GM12878 (cell line): Measurements from ENCODE around the gene CLEC2L. TPM values are rescaled to one million over a fixed set of nuclear protein-coding genes. Genes with fewer than 3 reads are reported as not detected.

Experiments
- ATAC-seq: fragments of 200-7000 bp; cut with Tn5 transposase; 3 replicates; pipeline ENCODE4 v1.9.1; 2020; ENCODE audit warnings: mild to moderate bottlenecking, moderate library complexity
- BruUV-seq: library from RNA; stranded (reverse); fragments of 400-500 nt; replicated peaks from 2 replicates; lab custom pipeline; 2021; lab: Mats Ljungman, UMichigan
- CTCF ChIA-PET: fragments of 300-600 bp; sonication (Branson Sonifier 250); formaldehyde crosslinking; extraction: SDS; loops from one replicate; lab custom pipeline; 2021; ENCODE audit warnings: inconsistent platforms; lab: Yijun Ruan, JAX
- POLR2A ChIA-PET: fragments of 350-600 bp; formaldehyde crosslinking; extraction: SDS; loops from one replicate; lab custom pipeline; 2021; ENCODE audit warnings: inconsistent platforms; lab: Charles Lee
- RAD21 ChIA-PET: fragments of 300-600 bp; sonication (Branson Sonifier 250); formaldehyde crosslinking; loops from one replicate; lab custom pipeline; 2023; ENCODE audit warnings: antibody characterized with exemption; ENCODE audit not compliant: unreplicated experiment; lab: Charles Lee
- SMC1A ChIA-PET: fragments of 300-600 bp; sonication (Branson Sonifier 250); formaldehyde crosslinking; loops from one replicate; lab custom pipeline; 2023; ENCODE audit not compliant: unreplicated experiment, uncharacterized antibody; lab: Charles Lee
- DNase-seq: peaks from one replicate; pipeline ENCODE4 v3.0.0-alpha.2; 2011; ENCODE audit warnings: low read depth, low spot score
- FAIRE-seq: peaks from 3 replicates; lab custom pipeline; 2011; peaks lifted over from hg19 to GRCh38; lab: Jason Lieb, UNC
- H2AFZ ChIP-seq: 2 replicates; pipeline ENCODE4 v1.6.0; 2011; ENCODE audit warnings: low read depth, low read length, control low read depth; ENCODE audit not compliant: control insufficient read depth
- H3K27ac ChIP-seq: 2 replicates; pipeline ENCODE4 v1.5.1; 2011; ENCODE audit warnings: control low read depth; ENCODE audit not compliant: control insufficient read depth, insufficient read depth
- H3K27me3 ChIP-seq, 2 experiments: replicated peaks in 1 of 2; 2 replicates each; pipeline versions ENCODE4 v1.6.0 to v1.6.1; 2011; ENCODE audit warnings: low read length in 1 of 2; ENCODE audit not compliant: control insufficient read depth in 2 of 2, insufficient read depth in 2 of 2
- H3K36me3 ChIP-seq, 2 experiments: 2 replicates each; pipeline ENCODE4 v1.5.1; 2011; ENCODE audit warnings: low read length in 1 of 2; ENCODE audit not compliant: control insufficient read depth in 2 of 2, insufficient read depth in 2 of 2
- H3K4me1 ChIP-seq: 2 replicates; pipeline ENCODE4 v1.6.1; 2011; ENCODE audit warnings: mild to moderate bottlenecking, low read length, moderate library complexity, mixed read lengths; ENCODE audit not compliant: control insufficient read depth, insufficient read depth
- H3K4me2 ChIP-seq: 2 replicates; pipeline ENCODE4 v1.6.0; 2011; ENCODE audit warnings: control low read depth; ENCODE audit not compliant: control insufficient read depth, insufficient read depth
- H3K4me3 ChIP-seq: fragments of 200-600 bp; sonication (generic); 2 replicates; pipeline ENCODE4 v1.5.1; 2016
- H3K79me2 ChIP-seq: 2 replicates; pipeline ENCODE4 v1.6.0; 2011; ENCODE audit warnings: low read length; ENCODE audit not compliant: control insufficient read depth, insufficient read depth
- H3K9ac ChIP-seq: 2 replicates; pipeline ENCODE4 v1.8.0; 2011; ENCODE audit warnings: low read length, control low read depth, mixed read lengths; ENCODE audit not compliant: control insufficient read depth, insufficient read depth
- H3K9me3 ChIP-seq: replicated peaks from 3 replicates; pipeline ENCODE4 v1.5.1; 2011; ENCODE audit warnings: mild to moderate bottlenecking, low read length; ENCODE audit not compliant: control insufficient read depth, insufficient read depth
- H4K20me1 ChIP-seq: 2 replicates; pipeline ENCODE4 v1.6.0; 2011; ENCODE audit not compliant: control insufficient read depth, insufficient read depth
- BHLHE40 ChIP-seq, 2 experiments: fragments of 450-650 bp in 1 of 2; IDR thresholded peaks; 2 replicates each; pipeline ENCODE4 v1.6.1; 2011 to 2017; ENCODE audit warnings: low read depth in 2 of 2, borderline replicate concordance in 1 of 2, improper control_type of control experiment in 1 of 2, low read length in 1 of 2, mild to moderate bottlenecking in 1 of 2
- CHD2 ChIP-seq: IDR thresholded peaks from 2 replicates; pipeline ENCODE4 v1.6.1; 2011; ENCODE audit warnings: low read depth, low read length, improper control_type of control experiment, borderline replicate concordance
- DPF2 ChIP-seq: fragments of 450-650 bp; IDR thresholded peaks from 2 replicates; pipeline ENCODE4 v1.6.1; 2017; ENCODE audit warnings: mild to moderate bottlenecking
- HDAC6 ChIP-seq: fragments of 200-600 bp; sonication (generic); IDR thresholded peaks from one replicate; pipeline ENCODE4 v1.8.0; 2017; ENCODE audit warnings: antibody characterized with exemption; ENCODE audit not compliant: unreplicated experiment
- IKZF1 ChIP-seq: fragments of 450-650 bp; conservative IDR thresholded peaks from 2 replicates; pipeline ENCODE4 v1.6.1; 2017; ENCODE audit warnings: antibody characterized with exemption, mild to moderate bottlenecking
- IRF4 ChIP-seq: IDR thresholded peaks from 2 replicates; pipeline ENCODE4 v1.6.1; 2011; ENCODE audit warnings: low read depth, low read length
- LARP7 ChIP-seq: fragments of 450-650 bp; IDR thresholded peaks from 2 replicates; pipeline ENCODE4 v1.6.1; 2017; ENCODE audit warnings: mild to moderate bottlenecking
- MAX ChIP-seq: IDR thresholded peaks from 2 replicates; pipeline ENCODE4 v1.6.1; 2012; ENCODE audit warnings: low read depth, low read length, improper control_type of control experiment
- MTA2 ChIP-seq: fragments of 450-650 bp; IDR thresholded peaks from 2 replicates; pipeline ENCODE4 v1.6.1; 2016; ENCODE audit warnings: low read depth, mild to moderate bottlenecking, moderate library complexity
- NR2C2 ChIP-seq: IDR thresholded peaks from 2 replicates; pipeline ENCODE4 v1.6.1; 2011; ENCODE audit warnings: borderline replicate concordance, low read depth; ENCODE audit not compliant: control insufficient read depth, insufficient read length
- PML ChIP-seq: IDR thresholded peaks from 2 replicates; pipeline ENCODE4 v1.6.1; 2012; ENCODE audit warnings: low read length, inconsistent platforms
- POLR2A ChIP-seq: IDR thresholded peaks from 2 replicates; pipeline ENCODE4 v1.6.1; 2011; ENCODE audit warnings: low read depth, mild to moderate bottlenecking, low read length
- POLR2AphosphoS2 ChIP-seq: IDR thresholded peaks from 2 replicates; pipeline ENCODE4 v1.6.1; 2011; ENCODE audit warnings: low read depth, mild to moderate bottlenecking, low read length, improper control_type of control experiment, moderate library complexity
- POLR2AphosphoS5 ChIP-seq: IDR thresholded peaks from 2 replicates; pipeline ENCODE4 v1.6.1; 2011; ENCODE audit warnings: mild to moderate bottlenecking, low read length, inconsistent platforms
- PRDM15 ChIP-seq: fragments of 450-650 bp; formaldehyde crosslinking; IDR thresholded peaks from 2 replicates; pipeline ENCODE4 v1.4.0; 2020; ENCODE audit warnings: mild to moderate bottlenecking, moderate library complexity
- RAD21 ChIP-seq: IDR thresholded peaks from 2 replicates; pipeline ENCODE4 v1.6.1; 2011; ENCODE audit warnings: mild to moderate bottlenecking, low read depth, low read length, moderate library complexity; ENCODE audit not compliant: insufficient read depth
- SIX5 ChIP-seq: IDR thresholded peaks from 2 replicates; pipeline ENCODE4 v1.6.1; 2011; ENCODE audit warnings: mild to moderate bottlenecking, low read depth, low read length, moderate library complexity; ENCODE audit not compliant: severe bottlenecking
- SMAD5 ChIP-seq: IDR thresholded peaks from 2 replicates; pipeline ENCODE4 v1.6.1; 2016; ENCODE audit warnings: antibody characterized with exemption, low read depth
- SMARCA5 ChIP-seq: fragments of 450-650 bp; IDR thresholded peaks from 2 replicates; pipeline ENCODE4 v1.6.1; 2017; ENCODE audit warnings: mild to moderate bottlenecking
- SMC3 ChIP-seq: IDR thresholded peaks from 2 replicates; pipeline ENCODE4 v1.6.1; 2011; ENCODE audit warnings: low read length, improper control_type of control experiment, borderline replicate concordance
- SP1 ChIP-seq: IDR thresholded peaks from one replicate; pipeline ENCODE4 v1.6.1; 2011; ENCODE audit warnings: low read depth, low read length
- SUZ12 ChIP-seq: fragments of 200-600 bp; sonication (generic); IDR thresholded peaks from one replicate; pipeline ENCODE4 v1.6.1; 2018; ENCODE audit warnings: antibody characterized with exemption, mild to moderate bottlenecking; ENCODE audit not compliant: unreplicated experiment
- WRNIP1 ChIP-seq: IDR thresholded peaks from 2 replicates; pipeline ENCODE4 v1.6.1; 2011; ENCODE audit warnings: low read depth, low read length, improper control_type of control experiment, borderline replicate concordance
- ZNF274 ChIP-seq: IDR thresholded peaks from one replicate; pipeline ENCODE4 v1.8.0; 2011; ENCODE audit not compliant: insufficient read length, insufficient read depth
- WGBS: methylation state at CpG from one replicate; pipeline ENCODE4 v1.1.6; 2016; ENCODE audit warnings: low lambda C conversion rate; ENCODE audit not compliant: insufficient replicate concordance, insufficient coverage; ENCODE audit errors: missing lambda C conversion rate; 5-methylcytosine and 5-hydroxymethylcytosine counted together
- in situ Hi-C: fragments of 300-500 bp; cut with MboI; formaldehyde crosslinking; loops from 9 replicates; pipeline ENCODE4 v1.14.3; 2018; ENCODE audit warnings: mixed read lengths
- intact Hi-C: fragments of 100-400 bp; cut with micrococcal nuclease; formaldehyde crosslinking; loops from one replicate; pipeline ENCODE4 v1.14.2; 2022; ENCODE audit not compliant: unreplicated experiment
- polyA plus RNA-seq, 11 experiments: library from polyadenylated mRNA; depleted of rRNA in 4 of 11; unstranded in 6 of 11; stranded (reverse) in 5 of 11; fragments of >200 nt; fragmentation: Nextera tagmentation in 4 of 11; fragmentation: Illumina TruSeq in 1 of 11; extraction: Ambion mirVana in 4 of 11; extraction: Trizol in 1 of 11; gene quantifications; 1 replicate in 1 of 11; 2 replicates in 10 of 11; pipeline versions ENCODE4 v1.2.1 to v1.2.3, GENCODE V29; 2011 to 2016; ENCODE audit warnings: inconsistent platforms in 2 of 11, missing spikeins in 2 of 11, low read depth in 1 of 11
- total RNA-seq, 4 experiments: library from RNA; depleted of rRNA in 3 of 4; stranded (reverse); fragments of >200 nt in 3 of 4; fragmentation: Illumina TruSeq in 1 of 4; extraction: Trizol in 1 of 4; gene quantifications; 2 replicates each; pipeline versions ENCODE4 v1.2.1 to v1.2.3, GENCODE V29; 2013 to 2021

CLEC2L gene
- total and polyA plus RNA-seq, 10 of the 15 experiments (the other 5 are each of a cell fraction or from before 2014, with no cell fraction given) = not detected

DNA sequence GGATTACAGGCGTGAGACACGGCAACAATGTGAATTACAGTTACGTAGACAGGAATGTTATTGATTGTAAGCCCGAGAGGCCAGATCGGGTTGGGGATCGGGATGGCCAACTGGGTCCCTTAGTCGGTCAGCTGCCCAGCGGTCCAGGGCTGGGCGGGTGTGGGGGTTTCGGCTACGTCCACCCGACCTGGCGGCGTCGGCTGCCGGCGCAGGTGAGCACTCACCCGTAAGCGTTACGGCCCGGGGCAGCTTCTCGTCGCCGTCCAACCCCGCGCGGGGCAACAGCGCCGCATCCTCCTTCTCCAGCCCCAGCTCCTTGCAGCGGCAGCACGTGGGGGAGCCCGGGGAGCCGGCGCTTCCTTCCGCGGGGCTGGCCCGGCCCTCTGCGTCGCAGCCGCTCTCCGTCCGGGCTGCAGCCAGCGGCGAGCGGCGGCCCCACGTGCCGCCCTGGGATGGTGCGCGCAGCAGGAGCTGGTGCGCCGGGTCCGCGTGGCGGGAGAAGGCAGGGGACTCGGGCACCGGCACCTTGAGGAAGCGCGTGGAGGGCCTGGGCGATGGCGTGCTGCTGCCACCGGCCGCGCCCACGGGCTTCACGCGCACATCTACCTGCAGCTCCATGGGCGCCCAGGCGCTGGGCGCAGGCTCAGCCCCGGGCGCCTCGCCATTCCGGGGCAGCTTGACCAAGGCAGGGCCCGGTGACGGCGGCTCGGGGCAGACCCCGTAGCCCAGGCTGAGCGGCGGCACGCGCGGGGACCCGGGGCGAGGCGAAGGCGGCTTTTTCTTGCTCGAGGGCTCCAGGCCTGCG lies 40.6 kb upstream of the CLEC2L start:
- in situ Hi-C loops (no loop called here), intact Hi-C loops (no loop called here)
- BruUV-seq = no TSS peak
- DNase-seq (no peak), FAIRE-seq (no peak), ATAC-seq (peak; percentile 75)
- WGBS = 32% methylated on average over 68 of the region's 90 CpGs
- H3K9ac ChIP-seq = no peak overlapping the region
- H3K36me3 ChIP-seq = no peaks in the 10 kb centered on the region
- peaks cover 0 to 7% of the 10 kb centered on the region in 2 experiments; a peak in 3 of 4 replicates for H3K27me3 ChIP-seq
- no peaks in the 10 kb centered on the region for H3K4me1 ChIP-seq
- H3K4me3 ChIP-seq = peak overlapping the region; percentile 53; the same call in 1 of the 2 replicates
- peak overlapping the region; percentile 41 for H2AFZ ChIP-seq
- ChIA-PET CTCF (no interaction called here), RAD21 (no interaction called here), POLR2A (interaction anchor here (0.9 kb wide), 1 partner anchor 65 kb away, joined by 3 read pairs; no protein-coding TSS in a partner anchor), SMC1A (no interaction called here)
- H3K79me2 ChIP-seq = no peaks in the 10 kb centered on the region
- H3K27ac ChIP-seq = no peak overlapping the region
- no peaks in the 10 kb centered on the region for H4K20me1 ChIP-seq
- H3K9me3 ChIP-seq = no peaks in the 10 kb centered on the region
- peak overlapping the region; percentile 84 for H3K4me2 ChIP-seq
- TF ChIP-seq LARP7 = no peak
- no peak for TF ChIP-seq PML
- 0 out of 2 replicates have a peak, but pooled peaks have one; percentile 13 for TF ChIP-seq IKZF1
- TF ChIP-seq POLR2A = no peak
- no peak for TF ChIP-seq MTA2
- TF ChIP-seq MAX = no peak
- TF ChIP-seq DPF2 = no peak
- TF ChIP-seq SIX5 = no peak
- no peak for TF ChIP-seq SMARCA5
- TF ChIP-seq WRNIP1 = no peak
- TF ChIP-seq NR2C2 = no peak
- TF ChIP-seq SP1 = no peak
- TF ChIP-seq PRDM15 = no peak
- TF ChIP-seq RAD21 = no peak
- TF ChIP-seq SMAD5 = no peak
- TF ChIP-seq SMC3 = no peak
- peak; percentile 72 for TF ChIP-seq HDAC6
- TF ChIP-seq BHLHE40 (IDR thresholded peaks at IDR 0.05; ENCODE audit: borderline replicate concordance in 1 of 2, low read depth in 2 of 2, low read length in 1 of 2) = peak in 1 of 2 experiments; percentile 32; a peak in 1 of 4 replicates
- TF ChIP-seq POLR2AphosphoS5 = no peak
- TF ChIP-seq ZNF274 = no peak
- peak; percentile 21 for TF ChIP-seq SUZ12
- no peak for TF ChIP-seq CHD2
- no peak for TF ChIP-seq IRF4
- no peak for TF ChIP-seq POLR2AphosphoS2
